Limb (tissue), 2 donors: Measurements from ENCODE around the gene HES5.

ENCODE experiments used
- DNase-seq, 2 donors: peaks; one replicate each; pipeline ENCODE4 v3.0.0-alpha.2; 2016; ENCODE audit errors: extremely low spot score in 2 of 2

HES5 gene

GRCh38 chr1:2501820-2502119 is 28.3 kb downstream of the HES5 start:
- DNase-seq: no peak

GRCh38 chr1:2501041-2501819 is 28.8 kb downstream of the HES5 start:
- no peak for DNase-seq

DNA sequence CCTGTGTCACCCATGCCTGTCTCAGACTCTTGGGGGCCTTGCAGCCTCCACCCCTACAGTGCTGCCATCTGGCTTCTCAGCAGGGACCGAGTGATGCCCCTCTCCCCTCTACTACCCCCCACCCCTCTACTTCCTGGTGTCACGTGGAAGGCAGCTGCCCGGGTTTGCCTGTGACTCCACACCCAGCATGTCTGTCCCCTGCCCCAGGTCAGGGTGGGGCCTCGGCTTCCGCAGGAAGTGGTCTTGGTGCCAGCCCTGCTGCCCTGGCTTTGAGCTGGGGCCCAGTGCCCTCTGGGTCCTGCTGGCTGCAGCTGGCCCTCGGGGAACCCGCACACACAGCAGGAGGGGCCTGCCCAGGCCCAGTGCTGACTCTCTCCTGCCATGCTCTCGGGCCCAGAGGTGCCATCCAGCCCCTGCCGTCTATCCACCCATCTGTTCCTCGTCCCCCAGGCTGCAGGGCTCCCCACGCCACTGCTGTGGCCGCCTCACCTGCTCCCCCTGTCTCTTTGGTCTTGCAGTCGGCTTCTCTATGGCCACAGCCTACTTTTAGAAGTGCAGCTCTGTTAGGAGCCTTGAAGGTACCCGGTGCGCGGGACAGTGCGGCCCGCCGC is 30.0 kb downstream of the HES5 start:
- DNase-seq: no peak

- DNase-seq: no peak
Observed at GRCh38 chr1:2499260-2499659, 30.8 kb downstream of the HES5 start.

- DNase-seq: no peak
Observed at GRCh38 chr1:2498648-2499047, 31.4 kb downstream of the HES5 start.

- no peak for DNase-seq
Observed at GRCh38 chr1:2497891-2498290, 32.2 kb downstream of the HES5 start.

GRCh38 chr1:2496746-2497145 is 33.3 kb downstream of the HES5 start:
- DNase-seq: no peak

GRCh38 chr1:2496087-2496622 is 33.9 kb downstream of the HES5 start:
- no peak for DNase-seq

DNA sequence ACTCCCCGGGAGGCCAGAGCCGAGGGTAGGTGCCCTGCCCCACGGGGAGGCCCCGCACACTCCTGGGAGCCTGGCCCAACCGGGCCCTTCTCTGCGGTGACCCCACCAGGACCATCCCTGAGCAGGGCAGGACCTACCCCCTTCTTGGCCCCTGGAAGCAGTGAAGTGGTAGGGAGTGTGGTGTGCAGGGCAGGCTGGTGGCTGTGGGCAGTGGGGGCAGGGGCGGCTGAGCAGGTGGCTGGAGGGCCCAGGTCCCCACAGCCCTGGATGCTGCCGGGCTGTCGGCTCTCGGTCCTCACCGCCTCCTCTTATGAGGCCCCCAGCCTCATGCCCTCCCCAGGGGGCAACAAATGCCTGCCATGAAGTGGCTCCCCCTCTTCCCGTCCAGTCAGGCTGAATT is 34.5 kb downstream of the HES5 start:
- DNase-seq: no peak

- no peak for DNase-seq
Observed at GRCh38 chr1:2495026-2495425, 35.0 kb downstream of the HES5 start.

DNA sequence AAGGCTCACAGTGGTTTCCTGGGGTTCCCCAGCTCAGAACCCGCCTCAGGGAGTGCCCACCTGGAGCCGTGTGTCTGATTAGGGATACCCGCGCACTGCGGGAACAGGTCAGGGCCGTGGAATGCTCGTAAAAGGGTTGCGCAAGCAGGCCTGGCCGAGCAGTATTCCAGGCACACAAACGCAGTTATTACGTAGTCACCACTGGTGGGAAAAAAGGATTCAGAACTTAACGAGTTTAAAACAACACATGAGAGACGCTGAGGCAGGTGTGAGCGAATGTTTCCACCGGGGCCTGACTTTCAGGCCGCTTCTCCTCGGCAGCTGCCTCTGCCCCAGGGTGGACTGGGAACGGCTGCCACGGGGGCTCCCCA is 35.8 kb downstream of the HES5 start:
- no peak for DNase-seq

- DNase-seq: no peak
Observed at GRCh38 chr1:2493691-2494322, 36.3 kb downstream of the HES5 start.

GRCh38 chr1:2493218-2493617 is 36.8 kb downstream of the HES5 start:
- no peak for DNase-seq

- no peak for DNase-seq
Observed at GRCh38 chr1:2492091-2492490, 38.0 kb downstream of the HES5 start.

DNA sequence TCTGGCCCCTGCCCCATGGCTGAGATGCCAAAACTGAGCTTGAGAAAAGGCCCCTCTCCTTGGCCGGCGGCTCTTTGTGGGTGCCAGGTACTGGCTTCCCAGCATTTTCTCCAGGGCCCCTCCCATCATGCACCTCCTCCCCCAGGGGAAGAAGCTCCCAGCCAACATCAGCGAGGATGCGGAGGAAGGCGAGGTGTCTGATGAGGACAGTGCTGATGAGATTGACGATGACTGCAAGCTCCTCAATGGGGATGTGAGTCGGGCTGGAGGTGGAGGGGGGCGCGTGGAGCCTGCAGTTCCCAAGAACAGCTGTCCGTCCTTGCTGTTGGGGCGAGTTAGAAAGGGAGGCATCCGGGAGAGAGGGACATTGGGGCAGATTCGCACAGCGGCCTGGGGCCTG is 40.4 kb downstream of the HES5 start:
- DNase-seq: no peak

DNA sequence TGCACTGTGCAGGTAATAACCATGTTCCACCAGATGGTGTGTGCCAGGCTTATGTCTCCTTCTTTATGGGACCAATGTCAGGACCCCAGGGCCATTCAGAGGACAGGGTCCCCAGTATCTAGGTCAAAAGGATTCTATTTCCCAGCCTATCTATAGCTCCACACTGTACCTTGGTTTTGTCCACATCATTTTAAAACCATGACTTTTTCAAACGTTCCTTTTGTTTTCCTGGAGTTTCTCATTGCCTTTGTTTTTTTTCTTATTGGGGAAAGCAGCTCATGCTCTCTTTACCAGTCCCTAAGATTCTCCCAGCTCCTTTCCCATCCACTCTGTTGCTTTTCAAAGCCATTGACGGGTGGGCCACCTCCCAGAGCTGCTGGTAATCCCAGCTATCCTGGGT is 41.4 kb downstream of the HES5 start:
- DNase-seq: no peak

- DNase-seq: no peak
Observed at GRCh38 chr1:2486558-2486957, 43.5 kb downstream of the HES5 start.

GRCh38 chr1:2486041-2486440 is 44.0 kb downstream of the HES5 start:
- DNase-seq: no peak

GRCh38 chr1:2483970-2484369 is 46.1 kb downstream of the HES5 start:
- DNase-seq: no peak

GRCh38 chr1:2483026-2483425 is 47.0 kb downstream of the HES5 start:
- no peak for DNase-seq

GRCh38 chr1:2482588-2482987 is 47.5 kb downstream of the HES5 start:
- no peak for DNase-seq

DNA sequence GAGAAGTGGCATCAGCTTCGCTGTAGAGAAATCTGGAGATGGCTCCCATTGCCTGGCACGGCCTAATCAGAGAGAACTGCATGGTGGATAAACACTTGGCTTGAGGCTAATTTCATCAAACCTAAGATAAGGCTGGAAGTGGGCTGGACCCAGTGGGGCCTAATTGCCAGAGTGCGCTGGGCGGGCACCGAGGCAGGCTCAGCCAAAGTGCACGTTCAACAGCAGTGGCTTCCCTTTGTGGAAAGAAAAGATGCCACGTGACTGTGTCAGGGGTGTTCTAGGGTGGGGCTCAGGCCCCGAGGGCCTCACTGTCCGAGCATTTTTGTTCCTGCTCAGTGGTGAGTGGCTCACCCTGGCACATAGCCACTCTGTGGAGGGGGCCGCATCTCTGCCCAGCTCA is 48.2 kb downstream of the HES5 start:
- no peak for DNase-seq

- no peak for DNase-seq
Observed at GRCh38 chr1:2480986-2481364, 49.1 kb downstream of the HES5 start.
